ENCODE results near the gene SEPHS2.

SEPHS2 gene

GRCh38 chr16:30476991-30477390 is 31.3 kb upstream of the SEPHS2 start:
- no peak overlapping the region for H2AFZ ChIP-seq (ENCODE audit: low read length)
- no peak for TF ChIP-seq CTCF (conservative IDR thresholded peaks at IDR 0.05; ENCODE audit: low read length)
- no peak for TF ChIP-seq EZH2phosphoT487 (IDR thresholded peaks at IDR 0.05; ENCODE audit: borderline replicate concordance)
- H3F3A ChIP-seq (ENCODE audit: low read depth), result no peaks in the 10 kb centered on the region
- H3K27me3 ChIP-seq (ENCODE audit: insufficient read depth, low read length, poor library complexity, severe bottlenecking), result no peaks in the 10 kb centered on the region
- H3K4me3 ChIP-seq (ENCODE audit: low read length, poor library complexity, severe bottlenecking), result no peak overlapping the region
- no peak overlapping the region for H3K9ac ChIP-seq (ENCODE audit: low read depth, low read length, poor library complexity, severe bottlenecking)
- H3K9me3 ChIP-seq (ENCODE audit: insufficient read depth, low read depth, low read length), result no peaks in the 10 kb centered on the region
- no peaks in the 10 kb centered on the region for H3K36me3 ChIP-seq (ENCODE audit: insufficient read depth, low read length)
- H4K20me1 ChIP-seq (ENCODE audit: insufficient read depth, low read length, poor library complexity, severe bottlenecking), result no peaks in the 10 kb centered on the region
- H3K79me2 ChIP-seq (ENCODE audit: insufficient read depth, low read length), result peaks cover 30% of the 10 kb centered on the region
- peaks cover 26% of the 10 kb centered on the region for H3K4me1 ChIP-seq (ENCODE audit: insufficient read depth, low read length, poor library complexity, severe bottlenecking)
- no peak overlapping the region for H3K4me2 ChIP-seq (ENCODE audit: low read depth, low read length, poor library complexity, severe bottlenecking)
- no peaks in the 10 kb centered on the region for H3K9me2 ChIP-seq (replicated peaks; ENCODE audit: low read depth, low read length)

GRCh38 chr16:30474684-30475083 is 29.0 kb upstream of the SEPHS2 start:
- Histone ChIP-seq H3K4me3 (ENCODE audit: low read length, poor library complexity, severe bottlenecking) (peak overlapping the region; percentile 74), H3K9ac (ENCODE audit: low read depth, low read length, poor library complexity, severe bottlenecking) (peak overlapping the region; percentile 82), H2AFZ (ENCODE audit: low read length) (no peak overlapping the region), H3K4me1 (ENCODE audit: insufficient read depth, low read length, poor library complexity, severe bottlenecking) (peaks cover 41% of the 10 kb centered on the region), H3K4me2 (ENCODE audit: low read depth, low read length, poor library complexity, severe bottlenecking) (peak overlapping the region; percentile 88), H3K79me2 (ENCODE audit: insufficient read depth, low read length) (peaks cover 30% of the 10 kb centered on the region), H3K27me3 (ENCODE audit: insufficient read depth, low read length, poor library complexity, severe bottlenecking) (no peaks in the 10 kb centered on the region), H4K20me1 (ENCODE audit: insufficient read depth, low read length, poor library complexity, severe bottlenecking) (no peaks in the 10 kb centered on the region), H3K36me3 (ENCODE audit: insufficient read depth, low read length) (no peaks in the 10 kb centered on the region), H3K9me2 (replicated peaks; ENCODE audit: low read depth, low read length) (no peaks in the 10 kb centered on the region), H3K9me3 (ENCODE audit: insufficient read depth, low read depth, low read length) (no peaks in the 10 kb centered on the region), H3F3A (ENCODE audit: low read depth) (no peaks in the 10 kb centered on the region)
- no peak for TF ChIP-seq EZH2phosphoT487 (IDR thresholded peaks at IDR 0.05; ENCODE audit: borderline replicate concordance)
- TF ChIP-seq CTCF (conservative IDR thresholded peaks at IDR 0.05; ENCODE audit: low read length), result no peak

DNA sequence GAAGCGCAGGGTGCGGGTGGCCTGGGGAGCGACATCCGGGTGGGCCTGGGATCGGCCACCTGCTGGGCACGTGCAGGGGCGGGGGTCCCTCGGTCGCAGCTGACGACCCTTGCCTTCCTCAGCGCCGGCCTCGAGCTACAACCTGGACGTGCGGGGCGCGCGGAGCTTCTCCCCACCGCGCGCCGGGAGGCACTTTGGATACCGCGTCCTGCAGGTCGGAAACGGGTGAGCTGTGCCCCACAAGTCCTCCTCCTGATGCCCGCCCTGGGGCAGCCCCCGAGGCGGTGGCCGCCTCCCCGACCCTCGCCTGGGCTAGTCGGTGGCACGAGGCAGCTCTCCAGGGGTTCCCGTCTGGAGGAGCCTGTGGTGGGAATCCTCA is 28.4 kb upstream of the SEPHS2 start:
- Histone ChIP-seq H3K27me3 (ENCODE audit: insufficient read depth, low read length, poor library complexity, severe bottlenecking) (no peaks in the 10 kb centered on the region), H3F3A (ENCODE audit: low read depth) (no peaks in the 10 kb centered on the region), H3K9ac (ENCODE audit: low read depth, low read length, poor library complexity, severe bottlenecking) (peak overlapping the region; percentile 82), H3K9me2 (replicated peaks; ENCODE audit: low read depth, low read length) (no peaks in the 10 kb centered on the region), H3K4me2 (ENCODE audit: low read depth, low read length, poor library complexity, severe bottlenecking) (peak overlapping the region; percentile 88), H3K79me2 (ENCODE audit: insufficient read depth, low read length) (peaks cover 30% of the 10 kb centered on the region), H4K20me1 (ENCODE audit: insufficient read depth, low read length, poor library complexity, severe bottlenecking) (no peaks in the 10 kb centered on the region), H3K4me3 (ENCODE audit: low read length, poor library complexity, severe bottlenecking) (peak overlapping the region; percentile 74), H3K36me3 (ENCODE audit: insufficient read depth, low read length) (no peaks in the 10 kb centered on the region), H3K9me3 (ENCODE audit: insufficient read depth, low read depth, low read length) (no peaks in the 10 kb centered on the region), H3K4me1 (ENCODE audit: insufficient read depth, low read length, poor library complexity, severe bottlenecking) (peaks cover 41% of the 10 kb centered on the region), H2AFZ (ENCODE audit: low read length) (no peak overlapping the region)
- TF ChIP-seq EZH2phosphoT487 (IDR thresholded peaks at IDR 0.05; ENCODE audit: borderline replicate concordance) (no peak), CTCF (conservative IDR thresholded peaks at IDR 0.05; ENCODE audit: low read length) (no peak)

Measured in Loucy (cell line).